Effector CD4-positive, alpha-beta T cell (primary cell): Measurements from ENCODE around the gene RRAS.
"Not testable (repeated sequence)": the region's sequence is repeated elsewhere in the genome, so short reads cannot be mapped to it uniquely, and the experiment has no call there.

Experiments
- DNase-seq: peaks from one replicate; pipeline ENCODE4 v3.0.0-alpha.2; 2020

RRAS gene

GRCh38 chr19:49626226-49626625 lies 13.7 kb downstream of the RRAS start:
- no peak for DNase-seq

DNA sequence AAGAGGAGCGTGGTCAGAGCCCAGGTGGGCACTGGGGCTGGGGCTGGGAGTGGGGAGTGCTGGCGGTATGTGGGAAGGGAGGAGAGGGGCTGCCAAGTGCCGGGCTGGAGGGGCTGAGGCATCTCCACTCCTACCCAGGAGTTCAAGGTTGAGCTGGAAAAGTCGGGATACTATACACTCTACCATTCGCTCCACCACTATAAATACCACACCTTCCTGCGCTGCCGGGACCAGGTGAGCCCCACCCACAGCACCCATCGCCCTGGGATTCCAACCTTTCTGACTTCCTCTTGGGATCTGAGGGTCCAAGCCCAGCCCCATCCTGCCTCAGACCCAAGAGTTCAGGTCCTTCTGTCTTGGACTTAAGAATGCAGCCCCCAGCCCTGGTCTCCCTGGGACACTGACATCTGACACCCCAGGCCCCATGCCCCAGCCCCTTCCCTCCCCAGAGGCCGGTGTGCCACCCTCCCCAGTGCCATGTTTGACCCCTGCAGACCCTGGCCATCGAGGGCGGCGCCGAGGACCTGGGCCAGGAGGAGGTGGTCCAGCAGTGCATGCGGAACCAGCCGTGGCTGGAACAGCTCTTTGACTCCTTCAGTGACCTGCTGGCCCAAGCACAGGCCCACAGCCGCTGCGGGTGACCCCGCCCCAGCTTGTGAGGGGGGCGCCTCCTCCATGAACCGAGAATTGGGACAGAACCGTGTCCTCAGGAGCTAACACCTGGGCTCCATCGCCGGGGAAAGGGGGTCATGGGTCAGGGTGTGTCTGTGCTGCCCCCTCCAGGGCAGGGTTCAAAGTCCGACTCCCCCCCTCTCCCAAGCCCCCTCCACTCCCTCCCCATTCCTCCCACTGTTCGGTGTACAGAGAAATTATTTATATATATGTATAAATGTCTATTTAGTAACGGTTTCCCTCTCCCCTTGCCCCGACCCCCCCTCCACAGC lies 14.7 kb downstream of the RRAS start:
- DNase-seq: no peak

DNA sequence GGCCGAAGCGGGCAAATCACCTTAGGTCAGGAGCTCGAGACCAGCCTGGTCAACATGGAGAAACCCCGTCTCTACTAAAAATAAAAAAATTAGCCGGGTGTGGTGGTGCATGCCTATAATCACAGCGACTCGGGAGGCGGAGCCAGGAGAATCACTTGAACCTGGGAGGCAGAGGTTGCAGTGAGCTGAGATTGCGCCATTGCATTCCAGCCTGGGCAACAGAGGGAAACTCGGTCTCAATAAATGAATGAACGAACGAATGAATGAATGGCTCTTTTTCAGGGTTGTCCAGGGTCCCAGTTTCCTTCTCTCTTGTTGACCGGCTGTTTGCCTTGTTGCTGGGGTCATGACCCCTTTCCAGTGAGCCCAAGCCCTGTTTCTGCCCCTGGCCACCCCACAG lies 22.1 kb downstream of the RRAS start:
- DNase-seq: not testable (repeated sequence)

- DNase-seq: no peak
These were observed 23.0 kb downstream of the RRAS start for GRCh38 chr19:49616945-49617344.

GRCh38 chr19:49616532-49616931 lies 23.4 kb downstream of the RRAS start:
- DNase-seq: no peak

DNA sequence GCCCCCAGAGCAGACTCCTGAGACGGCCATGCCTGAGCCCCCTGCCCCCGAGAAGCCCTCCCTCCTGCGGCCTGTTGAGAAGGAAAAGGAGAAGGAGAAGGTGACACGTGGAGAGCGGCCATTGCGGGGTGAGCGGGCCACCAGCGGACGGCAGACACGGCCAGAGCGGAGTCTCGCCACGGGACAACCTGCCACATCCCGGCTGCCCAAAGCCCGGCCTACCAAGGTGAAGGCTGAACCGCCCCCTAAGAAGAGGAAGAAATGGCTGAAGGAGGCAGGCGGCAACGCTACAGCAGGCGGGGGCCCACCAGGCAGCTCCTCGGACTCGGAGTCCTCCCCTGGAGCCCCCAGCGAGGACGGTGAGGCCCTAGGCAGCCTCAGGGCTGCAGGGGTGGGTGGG lies 24.1 kb downstream of the RRAS start:
- no peak for DNase-seq

DNA sequence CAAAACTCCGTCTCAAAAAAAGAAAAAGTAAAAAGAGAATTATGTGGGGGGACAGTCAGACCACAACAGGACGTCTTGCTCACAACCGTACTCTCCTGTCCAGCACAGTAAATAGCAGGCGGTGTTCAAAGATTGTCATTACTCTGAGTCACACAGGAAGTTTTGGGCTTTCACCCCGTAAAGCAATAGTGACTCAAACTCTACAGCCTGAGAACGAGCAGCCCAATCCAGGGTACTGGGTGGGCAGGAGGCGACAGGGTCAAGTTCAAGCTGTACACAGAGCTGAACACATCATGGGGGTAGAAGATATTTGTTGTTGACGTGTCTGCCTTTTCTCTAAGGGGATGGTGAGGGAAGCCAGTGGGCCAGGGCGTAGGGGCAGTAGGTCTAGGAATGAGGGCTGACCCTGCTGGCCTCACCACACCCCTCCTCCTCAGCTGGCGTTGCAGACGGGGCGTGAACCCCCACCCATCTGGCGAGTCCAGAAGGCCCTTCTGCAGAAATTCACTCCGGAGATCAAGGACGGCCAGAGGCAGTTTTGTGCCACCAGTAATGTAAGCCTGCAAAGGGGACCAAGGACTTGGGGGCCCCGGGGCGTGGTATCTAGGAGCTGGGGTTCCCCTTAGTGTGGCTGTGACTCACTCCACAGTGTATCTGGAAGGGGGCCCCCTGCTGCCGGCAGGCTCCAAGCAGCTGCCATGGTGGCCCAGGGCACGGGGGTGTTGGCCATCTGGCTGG lies 25.7 kb downstream of the RRAS start:
- no peak for DNase-seq

DNA sequence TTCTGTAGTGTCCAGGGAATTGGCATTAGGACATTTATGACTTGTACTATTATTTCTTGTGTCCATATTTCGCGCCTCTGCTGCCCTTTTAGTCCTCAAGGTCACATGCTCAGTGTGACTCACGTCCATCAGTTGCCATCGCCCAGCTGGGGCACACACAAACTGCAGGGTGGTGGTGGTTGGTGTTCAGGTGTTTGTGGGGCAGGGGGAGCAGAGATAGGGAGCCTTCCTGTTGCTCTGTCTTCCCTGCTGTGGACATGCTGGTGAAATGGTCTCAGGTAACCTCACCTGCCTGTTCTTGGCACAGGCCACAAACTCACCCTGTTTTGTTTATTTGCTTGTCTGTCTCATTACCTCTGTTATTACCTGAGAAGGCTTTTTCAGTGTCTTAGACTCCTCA lies 26.6 kb downstream of the RRAS start:
- no peak for DNase-seq

DNA sequence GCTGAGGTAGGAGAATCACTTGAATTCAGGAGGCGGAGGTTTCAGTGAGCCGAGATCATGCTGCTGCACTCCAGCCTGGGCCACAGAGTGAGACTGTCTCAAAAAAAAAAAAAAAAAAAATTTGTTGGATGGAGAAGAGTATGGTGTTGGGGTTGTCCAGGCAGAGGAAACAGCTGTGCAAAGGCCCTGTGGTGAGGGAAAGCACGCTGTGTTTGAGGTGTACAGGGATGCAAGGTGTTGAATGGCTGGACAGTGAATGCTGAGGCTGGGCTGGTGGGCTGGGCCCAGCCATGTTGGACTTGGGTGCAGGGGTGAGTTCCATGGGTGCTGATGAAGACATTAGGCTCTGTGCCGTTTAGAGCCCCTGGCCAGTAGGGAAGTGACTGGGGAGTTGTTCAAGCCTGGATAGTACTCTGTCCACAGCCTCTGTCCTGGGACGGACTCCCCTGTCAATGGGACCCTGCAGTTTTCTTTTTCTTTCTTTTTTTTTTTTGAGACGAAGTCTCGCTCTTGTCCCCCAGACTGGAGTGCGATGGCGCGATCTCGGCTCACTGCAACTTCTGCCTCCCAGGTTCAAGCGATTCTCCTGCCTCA lies 30.3 kb downstream of the RRAS start:
- DNase-seq: no peak

- DNase-seq: no peak
These were observed 34.3 kb downstream of the RRAS start for GRCh38 chr19:49605605-49606004.

DNA sequence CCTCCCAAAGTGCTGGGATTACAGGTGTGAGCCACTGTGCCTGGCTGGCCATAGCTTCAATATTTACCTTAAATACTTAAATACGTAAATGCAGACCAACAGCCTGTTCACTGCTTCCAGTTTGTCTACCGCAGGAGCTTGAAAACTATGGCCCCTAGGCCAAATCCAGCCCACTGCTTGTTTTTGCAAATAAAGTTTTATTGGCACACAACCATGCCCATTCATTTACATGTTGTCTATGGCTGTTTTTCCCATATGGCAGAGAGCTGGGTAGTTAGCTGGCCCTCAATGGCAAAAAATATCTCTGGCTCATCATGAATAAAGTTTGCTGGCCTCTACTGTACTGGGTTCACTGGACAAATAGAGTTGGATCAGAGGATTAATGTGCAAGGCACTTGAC lies 37.1 kb downstream of the RRAS start:
- DNase-seq: no peak

GRCh38 chr19:49601482-49602038 lies 38.4 kb downstream of the RRAS start:
- DNase-seq: no peak

GRCh38 chr19:49599378-49600295 lies 40.3 kb downstream of the RRAS start:
- no peak for DNase-seq

DNA sequence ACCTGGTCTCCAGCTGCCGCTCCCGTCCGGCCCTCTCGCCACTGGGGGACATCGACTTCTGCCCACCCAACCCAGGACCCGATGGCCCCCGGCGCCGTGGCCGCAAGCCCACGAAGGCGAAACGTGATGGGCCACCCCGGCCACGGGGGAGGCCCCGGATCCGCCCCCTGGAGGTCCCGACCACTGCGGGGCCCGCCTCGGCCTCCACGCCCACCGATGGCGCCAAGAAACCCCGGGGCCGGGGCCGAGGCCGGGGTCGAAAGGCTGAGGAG lies 42.3 kb downstream of the RRAS start:
- DNase-seq: no peak

- DNase-seq: no peak
These were observed 42.8 kb downstream of the RRAS start for GRCh38 chr19:49596954-49597702.

DNA sequence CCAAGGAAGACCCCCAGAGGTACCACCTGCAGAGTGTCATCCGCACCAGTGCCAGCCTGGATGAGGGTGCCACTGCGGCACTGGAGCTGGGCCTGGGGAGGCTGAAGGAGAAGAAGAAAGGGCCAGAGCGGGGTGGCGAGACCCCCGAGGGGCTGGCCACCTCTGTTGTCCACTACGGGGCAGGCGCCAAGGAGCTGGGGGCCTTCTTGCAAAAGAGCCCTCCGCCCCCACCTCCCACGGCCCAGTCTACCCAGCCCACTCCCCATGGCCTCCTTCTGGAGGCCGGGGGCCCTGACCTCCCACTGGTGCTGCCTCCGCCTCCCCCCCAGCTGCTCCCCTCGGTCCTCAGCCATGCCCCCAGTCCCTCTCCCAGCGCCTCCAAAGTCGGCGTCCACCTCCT lies 43.5 kb downstream of the RRAS start:
- DNase-seq: no peak

GRCh38 chr19:49595819-49596404 lies 44.0 kb downstream of the RRAS start:
- no peak for DNase-seq

- no peak for DNase-seq
These were observed 44.7 kb downstream of the RRAS start for GRCh38 chr19:49594993-49595818.

DNA sequence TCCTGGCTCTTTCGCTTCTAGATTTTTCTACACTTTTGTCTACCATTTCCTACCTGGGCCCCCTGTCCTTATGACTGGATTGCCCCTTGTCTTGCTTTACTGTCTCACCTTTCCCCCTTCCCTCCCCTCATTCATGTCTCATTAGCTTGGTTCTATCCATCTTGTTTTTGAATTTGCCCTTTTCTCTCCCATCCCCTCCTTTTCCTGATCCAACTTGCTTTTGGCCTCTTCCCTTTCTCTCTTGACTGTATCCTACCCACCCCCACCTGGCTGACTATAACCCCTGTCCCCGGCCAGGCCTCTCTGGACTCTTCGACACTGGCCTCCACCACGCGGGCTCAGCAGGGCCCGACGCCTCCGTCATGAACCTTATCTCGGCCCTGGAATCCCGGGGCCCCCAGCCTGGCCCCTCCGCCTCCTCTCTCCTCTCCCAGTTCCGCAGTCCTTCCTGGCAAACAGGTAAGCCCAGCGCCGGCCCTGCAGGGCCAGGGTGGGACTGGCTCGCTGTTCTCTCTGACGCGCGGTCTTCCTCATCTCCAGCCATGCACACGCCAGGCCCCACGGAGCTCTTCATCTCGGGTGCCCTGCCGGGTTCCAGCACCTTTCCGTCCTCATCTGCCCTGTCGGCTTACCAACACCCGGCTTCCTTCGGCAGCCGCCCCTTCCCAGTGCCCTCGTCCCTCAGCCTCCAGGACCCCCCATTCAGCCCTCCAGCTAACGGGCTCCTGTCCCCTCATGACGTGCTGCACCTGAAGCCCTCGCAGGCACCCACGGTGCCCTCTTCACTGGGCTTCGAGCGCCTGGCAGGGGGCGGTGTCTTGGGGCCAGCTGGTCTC lies 45.6 kb downstream of the RRAS start:
- no peak for DNase-seq
